Tibial nerve (tissue), 3 donors: ENCODE results near the gene UPK2.
"Not testable (repeated sequence)": the region's sequence is repeated elsewhere in the genome, so short reads cannot be mapped to it uniquely, and the experiment has no call there.

ENCODE experiments used
- CTCF ChIP-seq, 5 experiments: fragments of 200-600 bp in 3 of 5; fragments of 450-650 bp in 2 of 5; sonication (generic) in 3 of 5; IDR thresholded peaks; one replicate each; pipeline ENCODE4 v1.5.1; 2016 to 2019; ENCODE audit warnings: antibody characterized with exemption in 5 of 5, mild to moderate bottlenecking in 3 of 5, moderate library complexity in 2 of 5
- POLR2A ChIP-seq, 2 donors: fragments of 450-650 bp; IDR thresholded peaks; one replicate each; pipeline ENCODE4 v1.6.1; 2017; ENCODE audit warnings: antibody characterized with exemption in 2 of 2, mild to moderate bottlenecking in 2 of 2, moderate library complexity in 2 of 2

- TF ChIP-seq CTCF, POLR2A (IDR thresholded peaks at IDR 0.05): not testable (repeated sequence)
Observed at GRCh38 chr11:118984337-118984736, 28.2 kb downstream of the UPK2 start.
